Central memory CD4-positive, alpha-beta T cell (primary cell): ENCODE results near the gene NBEAL2.
"Not testable (repeated sequence)": the region's sequence is repeated elsewhere in the genome, so short reads cannot be mapped to it uniquely, and the experiment has no call there.

Source experiments
- DNase-seq: peaks from one replicate; pipeline ENCODE4 v3.0.0; 2022

The NBEAL2 gene

GRCh38 chr3:46946416-46946815 is 33.0 kb upstream of the NBEAL2 start:
- no peak for DNase-seq

GRCh38 chr3:46946856-46947545 is 32.5 kb upstream of the NBEAL2 start:
- DNase-seq = peak; percentile 72

- DNase-seq = peak; percentile 26
These were observed 31.9 kb upstream of the NBEAL2 start for GRCh38 chr3:46947546-46947901.

GRCh38 chr3:46947981-46948791 is 31.3 kb upstream of the NBEAL2 start:
- DNase-seq = peak; percentile 89

GRCh38 chr3:46948830-46949671 is 30.4 kb upstream of the NBEAL2 start:
- no peak for DNase-seq

- no peak for DNase-seq
These were observed 29.3 kb upstream of the NBEAL2 start for GRCh38 chr3:46950177-46950576.

GRCh38 chr3:46950650-46951241 is 28.7 kb upstream of the NBEAL2 start:
- no peak for DNase-seq

- no peak for DNase-seq
These were observed 26.7 kb upstream of the NBEAL2 start for GRCh38 chr3:46952813-46953212.

GRCh38 chr3:46953234-46954010 is 26.0 kb upstream of the NBEAL2 start:
- DNase-seq = peak; percentile 18

GRCh38 chr3:46954178-46954577 is 25.3 kb upstream of the NBEAL2 start:
- DNase-seq = no peak

- no peak for DNase-seq
These were observed 24.3 kb upstream of the NBEAL2 start for GRCh38 chr3:46955157-46955556.

GRCh38 chr3:46955801-46956259 is 23.6 kb upstream of the NBEAL2 start:
- no peak for DNase-seq

GRCh38 chr3:46957092-46957820 is 22.2 kb upstream of the NBEAL2 start:
- no peak for DNase-seq

GRCh38 chr3:46958467-46959160 is 20.9 kb upstream of the NBEAL2 start:
- DNase-seq = no peak

- peak; percentile 13 for DNase-seq
These were observed 20.3 kb upstream of the NBEAL2 start for GRCh38 chr3:46959161-46959511.

- DNase-seq = no peak
These were observed 19.3 kb upstream of the NBEAL2 start for GRCh38 chr3:46960081-46960701.

GRCh38 chr3:46960835-46961234 is 18.6 kb upstream of the NBEAL2 start:
- no peak for DNase-seq

- no peak for DNase-seq
These were observed 17.0 kb upstream of the NBEAL2 start for GRCh38 chr3:46962427-46962826.

GRCh38 chr3:46962990-46963389 is 16.5 kb upstream of the NBEAL2 start:
- no peak for DNase-seq

GRCh38 chr3:46964038-46964590 is 15.4 kb upstream of the NBEAL2 start:
- DNase-seq = not testable (repeated sequence)
